UCSD-AML1 (cell line): ENCODE results near the gene PLPP4.
A peak's percentile ranks its signal among the peaks of the same experiment; 100 is the strongest.

Source experiments
- DNase-seq: peaks from one replicate; lab custom pipeline; 2025; ENCODE audit not compliant: unreplicated experiment; lab: John Stamatoyannopoulos, UW

PLPP4 gene

DNA sequence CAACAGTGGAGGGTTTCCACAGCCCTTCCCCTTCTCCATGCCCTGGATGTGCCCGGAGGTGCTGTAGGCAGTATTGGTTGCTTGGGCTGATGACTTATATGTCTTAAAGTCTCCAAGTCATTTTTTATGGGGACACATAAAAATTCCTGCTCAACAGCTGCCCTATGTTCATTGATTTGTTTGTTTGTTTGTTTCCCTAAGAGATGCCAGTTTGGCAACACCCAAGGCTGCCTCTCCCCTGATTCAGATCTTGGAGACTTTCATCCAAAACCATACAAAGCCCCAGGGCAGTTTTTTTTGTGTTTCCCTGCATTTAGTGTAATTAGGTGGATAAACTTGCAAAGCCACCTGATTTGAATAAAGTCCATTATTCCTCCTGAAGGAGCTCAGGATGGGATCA lies 115.3 kb downstream of the PLPP4 start:
- DNase-seq, result no peak

GRCh38 chr10:120573355-120573754 lies 116.3 kb downstream of the PLPP4 start:
- no peak for DNase-seq

GRCh38 chr10:120574981-120575380 lies 118.0 kb downstream of the PLPP4 start:
- no peak for DNase-seq

- no peak for DNase-seq
Observed at GRCh38 chr10:120575411-120575810, 118.4 kb downstream of the PLPP4 start.

DNA sequence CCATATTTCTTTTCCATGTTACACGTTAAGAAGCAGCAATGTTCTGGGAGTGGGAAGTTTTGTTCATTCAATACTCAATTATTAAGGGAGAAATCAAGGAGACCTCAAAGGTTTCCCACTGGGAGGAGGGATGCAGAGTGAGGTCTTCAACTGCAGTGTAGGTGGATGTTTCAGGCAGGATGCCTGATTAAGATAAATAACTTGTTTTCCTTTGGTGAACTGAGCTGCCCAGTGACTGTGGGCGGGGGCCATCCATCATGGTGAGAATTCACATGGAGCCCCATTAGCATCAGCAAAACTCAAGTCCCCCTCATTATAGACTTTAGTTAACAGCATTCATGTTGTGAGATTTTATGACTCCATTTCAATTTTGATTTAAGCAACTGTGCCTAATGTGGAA lies 121.1 kb downstream of the PLPP4 start:
- DNase-seq, result no peak

DNA sequence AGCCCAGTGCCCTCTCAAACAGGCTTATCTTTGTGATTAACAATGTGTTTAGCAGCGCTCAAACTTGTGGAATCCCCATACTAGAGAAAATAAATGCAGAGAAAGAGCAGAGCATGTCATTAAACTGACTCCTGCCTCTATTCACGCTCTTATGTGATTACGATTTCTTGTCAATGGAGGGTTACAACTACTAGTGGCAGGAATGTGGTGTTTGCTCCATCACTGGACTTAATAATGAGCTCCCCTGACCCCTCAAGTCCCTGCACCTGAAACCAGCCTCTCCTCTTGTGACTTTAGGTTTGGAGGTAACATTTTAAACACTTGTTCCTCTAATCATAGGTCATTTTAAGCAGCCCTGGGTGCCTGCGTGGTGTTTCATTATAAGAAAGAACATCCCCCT lies 121.9 kb downstream of the PLPP4 start:
- DNase-seq, result no peak

- no peak for DNase-seq
Observed at GRCh38 chr10:120580918-120581895, 124.2 kb downstream of the PLPP4 start.

DNA sequence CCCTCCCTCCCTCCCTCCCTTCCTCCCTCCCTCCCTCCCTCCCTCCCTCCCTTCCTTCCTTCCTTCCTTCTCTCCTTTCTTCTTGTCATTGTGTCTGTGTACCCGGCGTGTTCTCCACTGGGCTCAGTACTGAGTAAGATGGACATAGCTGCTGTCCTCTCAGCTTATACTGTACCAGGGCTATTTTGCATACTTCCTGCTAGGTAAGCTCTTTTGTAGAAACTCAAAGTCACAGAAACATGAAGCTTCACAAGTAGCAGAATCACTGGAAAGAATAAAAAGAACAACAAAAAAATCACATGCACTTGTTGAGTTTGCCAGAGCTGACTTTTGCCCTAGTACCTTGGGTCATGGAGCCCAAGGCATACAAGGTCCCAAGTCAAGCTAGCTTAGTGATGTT lies 125.7 kb downstream of the PLPP4 start:
- DNase-seq, result no peak

GRCh38 chr10:120583424-120584108 lies 126.5 kb downstream of the PLPP4 start:
- no peak for DNase-seq

- no peak for DNase-seq
Observed at GRCh38 chr10:120584786-120585185, 127.8 kb downstream of the PLPP4 start.

- DNase-seq, result no peak
Observed at GRCh38 chr10:120586471-120586872, 129.4 kb downstream of the PLPP4 start.

DNA sequence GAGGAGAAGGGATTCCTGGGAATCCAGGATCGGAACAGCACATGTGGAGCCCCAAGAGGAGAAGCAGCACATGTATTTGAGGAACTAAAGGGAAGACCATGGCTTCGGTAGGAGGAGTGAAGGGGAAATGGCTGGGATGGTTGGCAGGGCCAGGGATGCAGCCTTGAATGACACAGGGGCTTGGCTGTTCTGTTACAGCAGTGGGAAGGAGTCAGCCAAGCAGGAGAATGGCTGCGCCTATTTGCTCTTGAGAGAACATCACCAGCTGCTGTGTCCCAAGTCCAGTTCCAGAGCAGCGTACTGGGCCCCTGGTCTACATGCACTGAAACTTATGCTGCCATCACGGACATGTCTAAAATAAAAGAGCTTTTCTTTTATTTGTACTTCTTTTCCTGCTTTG lies 130.0 kb downstream of the PLPP4 start:
- DNase-seq, result no peak

- no peak for DNase-seq
Observed at GRCh38 chr10:120588311-120588710, 131.3 kb downstream of the PLPP4 start.

- no peak for DNase-seq
Observed at GRCh38 chr10:120593693-120594092, 136.7 kb downstream of the PLPP4 start.

GRCh38 chr10:120597902-120598301 lies 140.9 kb downstream of the PLPP4 start:
- DNase-seq, result no peak

- peak; percentile 24 for DNase-seq
Observed at GRCh38 chr10:120598386-120598785, 141.4 kb downstream of the PLPP4 start.

GRCh38 chr10:120599200-120599724 lies 142.2 kb downstream of the PLPP4 start:
- DNase-seq, result no peak

GRCh38 chr10:120600871-120601649 lies 144.0 kb downstream of the PLPP4 start:
- DNase-seq, result peak; percentile 39

- DNase-seq, result no peak
Observed at GRCh38 chr10:120601999-120602398, 145.0 kb downstream of the PLPP4 start.

GRCh38 chr10:120605410-120605809 lies 148.4 kb downstream of the PLPP4 start:
- DNase-seq, result no peak
